Mucosa of gallbladder (tissue), 1 donor: ENCODE results near the gene BOC. TPM values are rescaled to one million over a fixed set of nuclear protein-coding genes. Genes with fewer than 3 reads are reported as not detected.

Source experiments
- DNase-seq: peaks from one replicate; pipeline ENCODE4 v3.0.0-alpha.2; 2020; ENCODE audit warnings: low spot score
- total RNA-seq: library from RNA; stranded (reverse); gene quantifications from one replicate; pipeline ENCODE4 v1.2.1, GENCODE V29; 2021
- donor health status: DM: no; HTN: no; CAD: no.

Gene BOC
- total RNA-seq, 1 donor from 2014 or later: 20.5 TPM

- no peak for DNase-seq
Observed at GRCh38 chr3:113185194-113185835, 26.0 kb upstream of the BOC start.

GRCh38 chr3:113186566-113186965 is 24.8 kb upstream of the BOC start:
- no peak for DNase-seq

- DNase-seq: no peak
Observed at GRCh38 chr3:113193288-113193687, 18.1 kb upstream of the BOC start.

GRCh38 chr3:113193719-113194118 is 17.6 kb upstream of the BOC start:
- no peak for DNase-seq

GRCh38 chr3:113194823-113195401 is 16.4 kb upstream of the BOC start:
- DNase-seq: no peak

GRCh38 chr3:113200351-113200750 is 11.0 kb upstream of the BOC start:
- DNase-seq: no peak

GRCh38 chr3:113200946-113201345 is 10.4 kb upstream of the BOC start:
- DNase-seq: no peak

GRCh38 chr3:113204371-113204770 is 7.0 kb upstream of the BOC start:
- DNase-seq: no peak

- DNase-seq: no peak
Observed at GRCh38 chr3:113205481-113205880, 5.9 kb upstream of the BOC start.

- DNase-seq: no peak
Observed at GRCh38 chr3:113210604-113211329, 590 bp upstream of the BOC start.

GRCh38 chr3:113212150-113212843 is 940 bp downstream of the BOC start:
- no peak for DNase-seq

- no peak for DNase-seq
Observed at GRCh38 chr3:113212844-113213375, 1.6 kb downstream of the BOC start.

- DNase-seq: no peak
Observed at GRCh38 chr3:113213896-113214587, 2.7 kb downstream of the BOC start.

- DNase-seq: no peak
Observed at GRCh38 chr3:113214917-113215595, 3.7 kb downstream of the BOC start.

GRCh38 chr3:113216393-113216792 is 5.0 kb downstream of the BOC start:
- no peak for DNase-seq

- DNase-seq: no peak
Observed at GRCh38 chr3:113218011-113218680, 6.8 kb downstream of the BOC start.

GRCh38 chr3:113218681-113219045 is 7.3 kb downstream of the BOC start:
- no peak for DNase-seq

- no peak for DNase-seq
Observed at GRCh38 chr3:113219605-113220300, 8.4 kb downstream of the BOC start.

- no peak for DNase-seq
Observed at GRCh38 chr3:113220721-113221120, 9.4 kb downstream of the BOC start.

GRCh38 chr3:113221721-113222257 is 10.4 kb downstream of the BOC start:
- no peak for DNase-seq
